Measurements from ENCODE around the gene STOM.
A peak's percentile ranks its signal among the peaks of the same experiment; 100 is the strongest.

The STOM gene

DNA sequence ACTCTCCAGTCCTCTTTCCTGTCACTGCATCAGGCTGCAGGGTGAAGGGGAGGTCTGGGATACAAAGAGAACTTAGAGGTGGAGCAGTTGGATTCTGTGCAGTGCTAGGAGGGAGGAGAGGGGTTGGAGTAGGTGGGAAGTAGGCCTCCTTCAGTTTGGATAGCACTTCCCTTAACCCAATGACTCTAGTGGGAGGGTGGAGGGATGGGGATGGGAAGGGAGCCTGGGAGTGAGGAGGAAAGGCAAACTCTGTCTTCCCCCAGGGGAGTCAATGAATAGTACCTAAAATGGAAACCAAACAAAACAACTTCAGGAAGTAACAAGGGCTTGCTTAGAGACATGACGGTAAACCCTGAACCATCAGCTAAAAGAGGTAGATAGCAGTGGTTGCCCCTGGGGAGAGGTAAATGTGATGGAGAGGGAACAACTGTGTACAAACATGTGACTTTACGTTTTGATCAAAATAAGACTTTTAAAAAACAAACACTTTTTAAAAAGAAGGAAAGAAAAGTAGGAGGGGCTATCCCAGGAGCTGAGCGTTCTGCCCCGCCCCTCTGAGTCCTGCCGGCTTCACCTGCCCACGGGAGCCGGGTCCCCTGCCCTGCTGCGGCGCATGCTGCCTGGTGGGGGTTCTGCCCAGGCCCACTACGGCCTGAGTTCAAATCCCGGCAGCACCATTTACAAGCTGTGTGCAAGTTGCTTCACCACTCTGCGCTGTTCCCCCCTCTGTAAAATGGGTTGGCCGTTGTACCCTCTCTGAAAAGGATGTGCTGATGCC, 71.2 kb downstream of the STOM start:
- no peak for DNase-seq

- no peak for DNase-seq
Observed at GRCh38 chr9:121298016-121298538, 72.0 kb downstream of the STOM start.

GRCh38 chr9:121297389-121297788, 72.7 kb downstream of the STOM start:
- DNase-seq, result no peak

DNA sequence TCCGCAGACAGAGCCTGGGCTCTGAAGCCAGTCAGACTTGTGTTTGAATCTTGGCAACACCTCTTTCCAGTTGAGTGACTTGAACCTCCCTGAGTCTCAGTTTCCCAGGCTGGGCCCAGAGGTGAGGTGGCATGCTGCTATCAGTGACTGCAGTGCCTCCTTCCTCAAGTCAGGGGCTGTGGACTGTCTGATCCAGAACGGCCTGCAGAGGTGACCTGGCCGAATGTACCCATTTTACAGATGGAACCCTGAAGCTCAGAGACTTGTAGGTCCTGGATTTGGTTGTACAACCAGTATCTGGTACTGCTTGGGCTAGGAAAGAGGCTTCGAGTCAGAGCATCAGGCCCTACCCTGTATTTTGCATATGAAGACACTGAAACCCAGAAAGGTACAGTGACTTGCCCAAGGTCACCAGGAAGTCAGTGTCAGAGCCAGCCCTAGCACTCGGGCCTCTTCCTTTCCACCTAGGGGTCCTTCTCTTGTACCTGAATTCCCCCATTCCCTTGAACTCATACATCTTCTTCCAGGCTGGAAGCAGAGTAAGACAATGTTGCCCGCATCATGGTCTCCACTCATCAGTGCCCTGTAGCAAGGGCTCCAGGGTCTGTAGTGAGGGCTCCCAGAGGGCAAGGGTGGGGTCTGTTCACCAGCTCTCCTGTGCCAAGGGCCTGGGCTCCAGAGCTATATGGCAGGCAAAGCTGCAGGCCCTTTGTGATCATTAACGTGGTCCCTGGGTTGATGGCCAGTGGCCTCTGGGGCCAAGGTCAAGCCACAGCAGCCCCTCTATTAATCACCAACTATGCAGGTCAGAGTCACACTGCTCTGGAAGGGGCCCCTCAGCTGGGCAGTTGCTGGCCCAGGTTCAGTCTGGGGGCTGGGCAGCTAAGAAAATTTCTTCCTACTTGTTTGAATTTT, 73.6 kb downstream of the STOM start:
- no peak for DNase-seq

GRCh38 chr9:121295662-121296191, 74.3 kb downstream of the STOM start:
- no peak for DNase-seq

- DNase-seq, result no peak
Observed at GRCh38 chr9:121294866-121295661, 75.0 kb downstream of the STOM start.

- DNase-seq, result no peak
Observed at GRCh38 chr9:121294151-121294743, 75.8 kb downstream of the STOM start.

DNA sequence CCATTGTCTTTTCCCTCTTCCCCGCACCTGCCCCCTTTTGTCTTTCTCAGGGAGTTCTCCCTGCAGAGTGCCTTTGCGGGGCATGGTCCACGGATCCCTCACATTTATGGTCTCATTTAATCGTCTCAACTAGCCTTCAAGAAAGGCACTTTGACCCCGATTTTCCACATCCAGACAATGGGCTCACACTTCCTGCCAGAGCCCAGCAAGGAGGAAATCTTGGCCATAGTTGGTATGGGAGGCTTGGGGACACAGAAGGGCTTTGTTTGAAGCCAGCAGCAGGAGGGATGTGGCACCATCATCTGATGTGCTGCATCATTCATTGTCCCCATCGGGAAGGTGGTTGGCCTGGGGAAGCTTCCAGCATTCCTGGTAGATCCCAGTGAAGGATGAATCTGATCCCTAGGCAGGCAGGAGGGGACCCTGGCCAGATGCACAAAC, 77.2 kb downstream of the STOM start:
- DNase-seq, result no peak

- DNase-seq, result no peak
Observed at GRCh38 chr9:121292051-121292450, 78.0 kb downstream of the STOM start.

- peak; percentile 8 for DNase-seq
Observed at GRCh38 chr9:121291536-121291935, 78.5 kb downstream of the STOM start.

- peak; percentile 27 for DNase-seq
Observed at GRCh38 chr9:121289772-121290370, 80.2 kb downstream of the STOM start.

- DNase-seq, result peak; percentile 44
Observed at GRCh38 chr9:121289026-121289771, 80.9 kb downstream of the STOM start.

Measured in activated effector memory CD4-positive, alpha-beta T cell treated with anti-CD3 and anti-CD28 coated beads, Interleukin-2, amount 50 U/mL, for 16 hours (primary cell).